Epithelial cell of esophagus (primary cell): Measurements from ENCODE around the gene ETV6.
A peak's percentile ranks its signal among the peaks of the same experiment; 100 is the strongest.

ENCODE experiments used
- DNase-seq: peaks from one replicate; pipeline ENCODE4 v3.0.0; 2010; ENCODE audit warnings: low read depth
- H3K4me3 ChIP-seq: 2 replicates; pipeline ENCODE4 v1.5.1; 2011; ENCODE audit warnings: mild to moderate bottlenecking, low read length, control low read depth
- CTCF ChIP-seq: IDR thresholded peaks from 2 replicates; pipeline ENCODE4 v1.5.1; 2011; ENCODE audit warnings: low read depth, mild to moderate bottlenecking, low read length, control low read depth, inconsistent platforms; ENCODE audit not compliant: insufficient read depth; ENCODE audit errors: missing control alignments

The ETV6 gene

GRCh38 chr12:11666131-11667050 lies 16.9 kb downstream of the ETV6 start:
- no peak overlapping the region for H3K4me3 ChIP-seq
- no peak for TF ChIP-seq CTCF
- no peak for DNase-seq

DNA sequence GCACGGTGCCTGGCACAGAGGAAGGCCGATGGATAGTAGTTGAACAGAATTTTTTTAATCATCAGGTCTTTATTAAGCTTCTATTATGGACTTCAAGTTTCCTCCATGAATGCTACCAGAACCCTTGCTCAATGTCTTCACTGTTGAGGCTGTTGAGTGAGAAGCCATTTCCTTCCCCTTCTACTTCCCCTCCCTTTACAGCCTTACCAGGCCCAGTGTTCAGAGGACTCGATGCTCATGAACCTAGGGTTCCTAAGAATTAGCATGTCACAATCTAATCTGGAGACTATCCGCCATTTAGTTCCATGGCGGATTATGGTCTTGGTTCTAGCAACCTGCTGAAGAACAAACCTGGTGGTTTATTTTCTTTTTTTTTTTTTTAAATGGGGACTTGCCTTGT lies 17.7 kb downstream of the ETV6 start:
- no peak for DNase-seq
- TF ChIP-seq CTCF, result no peak
- H3K4me3 ChIP-seq, result no peak overlapping the region

GRCh38 chr12:11668611-11669010 lies 19.1 kb downstream of the ETV6 start:
- no peak for TF ChIP-seq CTCF
- DNase-seq, result peak; percentile 32
- H3K4me3 ChIP-seq, result no peak overlapping the region

GRCh38 chr12:11669348-11669747 lies 19.9 kb downstream of the ETV6 start:
- no peak overlapping the region for H3K4me3 ChIP-seq
- TF ChIP-seq CTCF, result no peak
- no peak for DNase-seq

GRCh38 chr12:11672256-11673191 lies 23.1 kb downstream of the ETV6 start:
- no peak for DNase-seq
- no peak for TF ChIP-seq CTCF
- no peak overlapping the region for H3K4me3 ChIP-seq

DNA sequence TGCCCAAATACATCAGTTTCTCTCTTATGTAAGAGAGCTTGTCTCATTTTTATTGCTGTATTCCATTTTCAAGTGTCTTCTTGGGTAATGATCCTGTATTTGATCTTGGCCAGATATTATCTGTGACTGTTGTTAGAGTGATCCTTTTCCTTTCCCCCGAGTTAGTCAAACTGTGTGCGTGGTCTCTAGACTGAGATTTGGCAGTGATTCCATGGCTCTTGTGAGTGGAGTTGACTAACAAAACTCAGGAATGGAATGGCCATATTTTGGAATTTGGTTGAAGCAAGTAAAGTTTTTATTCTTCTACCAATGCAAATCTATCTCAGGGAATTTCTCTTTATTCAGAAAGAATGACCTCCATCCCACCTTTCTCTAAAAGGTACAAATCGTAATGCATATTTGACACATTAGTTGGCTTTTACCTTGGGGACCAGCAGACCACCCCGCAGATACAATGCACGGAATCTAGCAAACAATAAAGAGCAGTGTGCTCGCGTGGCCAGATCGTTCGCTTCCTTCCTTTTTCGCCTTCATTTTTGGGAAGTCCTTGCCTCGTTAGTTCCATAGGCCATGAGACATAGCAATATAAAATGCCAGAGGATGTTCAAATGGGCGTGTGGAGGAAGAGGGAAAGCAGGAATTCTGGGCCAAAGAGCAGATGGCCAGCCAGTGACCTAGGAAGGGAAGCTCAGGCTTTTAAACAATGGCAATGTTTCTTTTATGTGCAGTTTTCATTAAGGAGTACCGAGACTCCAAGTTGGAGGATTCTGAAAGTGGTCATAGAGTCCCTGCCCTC lies 24.4 kb downstream of the ETV6 start:
- TF ChIP-seq CTCF, result no peak
- no peak overlapping the region for H3K4me3 ChIP-seq
- DNase-seq, result no peak
